ENCODE measurements around the gene ECM2.

Gene ECM2

GRCh38 chr9:92527291-92527828, 8.4 kb downstream of the ECM2 start:
- no peak for DNase-seq

GRCh38 chr9:92525306-92525705, 10.5 kb downstream of the ECM2 start:
- no peak for DNase-seq

- DNase-seq, result no peak
Measured at GRCh38 chr9:92524881-92525280, 10.9 kb downstream of the ECM2 start.

- DNase-seq, result no peak
Measured at GRCh38 chr9:92522983-92523970, 12.5 kb downstream of the ECM2 start.

GRCh38 chr9:92520837-92521236, 15.0 kb downstream of the ECM2 start:
- DNase-seq, result no peak

GRCh38 chr9:92518199-92518598, 17.6 kb downstream of the ECM2 start:
- DNase-seq, result no peak

- DNase-seq, result no peak
Measured at GRCh38 chr9:92517046-92517445, 18.7 kb downstream of the ECM2 start.

- DNase-seq, result no peak
Measured at GRCh38 chr9:92516521-92516920, 19.3 kb downstream of the ECM2 start.

- no peak for DNase-seq
Measured at GRCh38 chr9:92514635-92515034, 21.2 kb downstream of the ECM2 start.

GRCh38 chr9:92513349-92513748, 22.4 kb downstream of the ECM2 start:
- DNase-seq, result no peak

- no peak for DNase-seq
Measured at GRCh38 chr9:92512622-92513021, 23.2 kb downstream of the ECM2 start.

GRCh38 chr9:92510747-92511146, 25.0 kb downstream of the ECM2 start:
- no peak for DNase-seq

- DNase-seq, result no peak
Measured at GRCh38 chr9:92509050-92509449, 26.7 kb downstream of the ECM2 start.

GRCh38 chr9:92508018-92508820, 27.6 kb downstream of the ECM2 start:
- no peak for DNase-seq

- no peak for DNase-seq
Measured at GRCh38 chr9:92507496-92507895, 28.3 kb downstream of the ECM2 start.

GRCh38 chr9:92507005-92507404, 28.8 kb downstream of the ECM2 start:
- no peak for DNase-seq

GRCh38 chr9:92506184-92506857, 29.5 kb downstream of the ECM2 start:
- DNase-seq, result no peak

GRCh38 chr9:92504881-92505280, 30.9 kb downstream of the ECM2 start:
- no peak for DNase-seq

- DNase-seq, result no peak
Measured at GRCh38 chr9:92503156-92503555, 32.6 kb downstream of the ECM2 start.

GRCh38 chr9:92501671-92502393, 34.0 kb downstream of the ECM2 start:
- DNase-seq, result peak; percentile 25

- DNase-seq, result no peak
Measured at GRCh38 chr9:92500725-92501124, 35.1 kb downstream of the ECM2 start.

GRCh38 chr9:92499701-92500100, 36.1 kb downstream of the ECM2 start:
- DNase-seq, result no peak
